Mucosa of gallbladder (tissue), 1 donor: Measurements from ENCODE around the gene FOXRED1. TPM values are rescaled to one million over a fixed set of nuclear protein-coding genes. Genes with fewer than 3 reads are reported as not detected.
"Not testable (repeated sequence)": the region's sequence is repeated elsewhere in the genome, so short reads cannot be mapped to it uniquely, and the experiment has no call there.

Experiments
- DNase-seq: peaks from one replicate; pipeline ENCODE4 v3.0.0-alpha.2; 2020; ENCODE audit warnings: low spot score
- total RNA-seq: library from RNA; stranded (reverse); gene quantifications from one replicate; pipeline ENCODE4 v1.2.1, GENCODE V29; 2021
- donor health status: DM: no; HTN: no; CAD: no.

Gene FOXRED1
- total RNA-seq, 1 donor from 2014 or later, result 29.3 TPM

DNA sequence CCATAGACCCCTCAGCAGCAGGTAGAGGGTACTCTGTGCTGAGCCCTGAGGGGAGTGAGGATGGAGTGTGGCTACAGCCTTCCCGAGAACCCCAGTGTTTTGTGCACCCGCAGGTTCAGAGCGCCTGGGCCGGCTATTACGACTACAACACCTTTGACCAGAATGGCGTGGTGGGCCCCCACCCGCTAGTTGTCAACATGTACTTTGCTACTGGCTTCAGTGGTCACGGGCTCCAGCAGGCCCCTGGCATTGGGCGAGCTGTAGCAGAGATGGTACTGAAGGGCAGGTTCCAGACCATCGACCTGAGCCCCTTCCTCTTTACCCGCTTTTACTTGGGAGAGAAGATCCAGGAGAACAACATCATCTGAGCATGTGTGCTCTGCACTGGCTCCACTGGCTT is 8.4 kb downstream of the FOXRED1 start:
- DNase-seq, result no peak

DNA sequence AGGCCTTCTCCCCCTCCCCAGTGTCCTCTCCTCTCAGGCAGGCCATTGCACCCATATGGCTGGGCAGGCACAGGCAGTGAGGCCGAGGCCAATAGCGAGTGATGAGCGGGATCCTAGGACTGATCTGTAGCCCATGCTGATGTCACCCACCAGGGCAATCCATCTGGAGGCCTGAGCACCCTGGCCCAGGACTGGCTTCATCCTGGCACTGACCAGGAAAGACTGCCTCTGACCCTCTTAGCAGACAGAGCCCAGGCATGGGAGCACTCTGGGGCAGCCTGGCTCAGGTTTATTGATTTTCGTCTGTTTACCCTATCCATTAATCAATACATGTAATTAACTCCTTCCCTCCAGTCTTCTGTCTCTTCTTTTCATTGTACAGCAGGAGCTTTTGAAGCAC is 8.8 kb downstream of the FOXRED1 start:
- peak; percentile 42 for DNase-seq

DNA sequence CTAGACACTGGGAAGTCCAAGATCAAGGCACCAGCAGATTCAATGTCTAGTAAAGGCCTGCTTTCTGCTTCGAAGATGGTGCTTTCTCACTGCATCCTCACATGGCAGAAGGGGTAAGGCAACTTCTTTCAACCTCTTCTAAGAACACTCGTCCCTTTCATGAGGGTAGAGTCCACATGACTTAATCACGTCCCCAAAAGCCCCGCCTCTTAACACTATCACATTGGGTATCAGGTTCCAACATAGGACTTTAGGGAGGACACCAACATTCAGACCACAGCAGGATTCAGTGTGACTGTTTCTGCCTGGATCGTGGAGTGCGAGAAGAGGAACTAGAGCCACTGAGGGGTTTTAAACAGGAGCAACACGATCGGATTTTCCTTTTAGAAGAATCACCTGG is 10.2 kb downstream of the FOXRED1 start:
- DNase-seq, result no peak

- DNase-seq, result no peak
Measured at GRCh38 chr11:126280595-126280994, 11.6 kb downstream of the FOXRED1 start.

- no peak for DNase-seq
Measured at GRCh38 chr11:126281245-126281644, 12.3 kb downstream of the FOXRED1 start.

GRCh38 chr11:126281666-126282175 is 12.8 kb downstream of the FOXRED1 start:
- no peak for DNase-seq

DNA sequence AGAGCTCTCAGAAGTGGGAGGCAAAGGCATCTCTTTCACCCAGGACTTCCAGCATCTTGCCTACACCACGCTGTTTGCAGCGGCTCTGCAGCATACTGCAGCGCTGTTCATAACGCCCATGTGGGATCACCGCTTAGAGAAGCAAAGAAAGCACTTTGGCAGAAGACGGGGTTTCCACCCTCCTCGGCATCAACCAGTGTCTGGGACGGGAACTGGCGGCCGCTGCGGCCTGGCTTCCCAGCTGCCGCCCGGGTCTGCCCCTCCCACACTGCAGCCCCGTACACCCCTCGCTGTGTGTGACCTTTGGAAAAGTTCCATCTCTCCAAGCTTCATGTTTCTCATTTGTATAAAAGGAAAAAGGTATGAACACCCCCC is 13.4 kb downstream of the FOXRED1 start:
- peak; percentile 31 for DNase-seq

GRCh38 chr11:126282736-126283591 is 14.0 kb downstream of the FOXRED1 start, which contains the start of gene TIRAP:
Gene TIRAP, plus strand, starts transcription at chr11:126283093. Its CDS starts 7,802 bp downstream, at chr11:126290895.
- DNase-seq, result peak; percentile 55

DNA sequence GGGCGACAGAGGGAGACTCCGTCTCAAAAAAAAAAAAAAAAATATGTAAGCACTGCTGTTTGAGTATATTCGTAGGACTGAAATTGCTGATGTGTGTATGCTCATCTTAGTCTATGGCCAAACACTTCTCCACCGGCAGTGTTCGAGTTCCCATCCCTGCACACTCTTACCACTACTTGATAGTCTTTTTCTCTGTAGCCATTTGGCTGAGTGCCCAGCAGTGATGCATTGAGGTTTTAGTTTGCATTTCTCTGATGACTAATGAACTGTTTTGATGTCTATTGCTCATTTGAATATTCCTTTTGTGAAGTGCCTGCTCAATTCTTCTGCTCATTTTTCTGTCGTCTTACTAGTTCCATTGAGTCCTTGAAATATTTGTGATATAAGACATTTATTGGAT is 15.9 kb downstream of the FOXRED1 start:
- peak; percentile 86 for DNase-seq

DNA sequence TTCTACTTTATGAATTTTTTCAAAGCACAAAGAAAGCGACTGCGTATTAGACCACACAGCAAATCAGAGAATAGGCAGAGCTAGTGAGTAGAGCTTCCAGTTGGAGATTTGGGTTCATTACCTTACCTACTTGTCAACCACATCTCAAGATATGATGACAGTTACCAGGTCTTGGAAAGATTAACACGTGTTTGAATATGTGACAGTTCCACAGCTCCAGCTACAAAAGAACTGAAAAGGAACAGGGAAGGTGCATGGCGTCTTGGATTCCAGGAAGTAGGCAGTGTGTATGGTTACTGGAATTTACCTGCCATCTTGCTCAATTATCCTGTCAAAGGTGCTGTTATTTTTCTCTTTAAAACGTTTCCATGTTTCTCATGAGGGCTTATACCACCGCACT is 19.3 kb downstream of the FOXRED1 start:
- no peak for DNase-seq

- peak; percentile 35 for DNase-seq
Measured at GRCh38 chr11:126290887-126291286, 21.9 kb downstream of the FOXRED1 start.

DNA sequence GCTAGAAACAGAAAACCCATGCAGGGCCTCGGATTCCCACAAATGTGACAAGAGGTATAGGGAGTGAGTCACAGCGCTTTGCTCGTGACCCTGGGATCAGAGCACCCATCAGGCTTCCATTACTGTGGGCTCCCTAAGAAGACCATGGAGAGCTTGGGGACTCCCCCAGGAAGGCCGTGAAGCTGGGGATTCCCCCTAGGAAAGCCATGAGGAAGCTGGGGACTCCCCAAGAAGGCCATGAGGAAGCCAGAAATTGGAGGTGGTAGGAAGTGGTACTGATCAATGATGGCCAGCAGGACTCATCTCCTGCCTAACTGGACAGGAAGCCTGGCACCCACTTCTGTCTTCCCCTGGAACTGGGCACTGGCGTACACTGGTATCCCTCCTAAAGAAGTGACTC is 24.8 kb downstream of the FOXRED1 start:
- DNase-seq, result no peak

GRCh38 chr11:126297004-126297403 is 28.1 kb downstream of the FOXRED1 start:
- no peak for DNase-seq

DNA sequence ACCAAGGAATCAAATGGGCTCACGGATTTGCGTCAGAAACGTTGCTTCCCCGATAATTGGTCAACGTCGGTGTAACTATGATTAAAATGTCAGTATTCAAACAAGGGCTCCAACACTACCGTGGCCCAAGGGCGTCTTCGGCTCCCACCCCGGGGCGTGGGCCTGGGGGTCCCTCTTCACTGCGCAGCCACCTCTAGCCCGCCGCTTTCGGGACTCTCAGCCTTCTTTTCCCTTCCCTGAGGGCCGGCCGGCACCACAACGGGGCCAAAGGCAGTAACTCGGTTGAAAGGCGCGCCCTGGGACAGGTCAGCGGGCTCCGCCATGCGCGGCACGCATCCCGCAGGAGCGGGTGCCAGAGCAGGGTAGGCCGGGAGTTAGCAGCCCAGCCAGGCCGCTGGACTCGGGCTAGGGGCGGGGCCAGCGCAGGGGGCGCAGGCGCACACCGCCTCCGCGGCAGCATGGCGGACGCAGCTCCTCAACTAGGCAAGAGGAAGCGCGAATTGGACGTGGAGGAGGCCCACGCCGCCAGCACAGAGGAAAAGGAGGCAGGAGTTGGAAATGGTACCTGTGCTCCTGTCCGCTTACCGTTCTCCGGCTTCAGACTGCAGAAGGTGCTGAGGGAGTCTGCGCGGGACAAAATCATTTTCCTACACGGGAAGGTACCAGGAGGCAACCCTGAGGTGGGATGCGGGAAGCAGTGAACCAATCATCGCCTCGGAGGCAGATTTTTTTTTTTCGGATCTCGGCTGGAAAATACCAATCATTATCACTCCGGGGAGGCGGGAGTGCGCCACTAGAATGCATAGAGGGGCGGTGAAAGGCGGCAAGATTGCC is 34.9 kb downstream of the FOXRED1 start, which contains the start of gene DCPS:
DCPS (plus strand) TSS at position 438 of the 834 bp plus-strand sequence; CDS start at position 459, 21 bp downstream.
- DNase-seq, result peak; percentile 91

- DNase-seq, result no peak
Measured at GRCh38 chr11:126304457-126305075, 35.6 kb downstream of the FOXRED1 start.

DNA sequence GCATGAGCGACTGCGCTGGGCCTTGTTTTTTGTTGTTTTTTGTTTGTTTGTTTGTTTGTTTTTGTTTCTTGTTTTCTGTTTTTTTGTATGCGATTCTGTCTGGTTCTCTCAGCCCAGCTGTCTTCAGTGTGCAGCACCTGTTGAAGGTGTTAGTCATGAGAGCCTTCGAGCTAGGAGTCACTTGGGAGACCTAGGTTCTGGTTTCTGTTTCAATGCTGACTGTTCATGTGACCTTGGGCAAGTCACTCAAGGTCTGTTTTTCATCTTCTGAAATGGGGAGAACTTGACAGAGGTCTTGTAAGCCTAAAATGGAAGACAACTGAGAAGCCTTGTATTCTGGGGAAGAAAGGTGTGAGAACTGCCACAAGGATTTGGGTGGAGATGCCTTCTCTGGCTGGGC is 36.7 kb downstream of the FOXRED1 start:
- no peak for DNase-seq

- DNase-seq, result no peak
Measured at GRCh38 chr11:126307706-126308105, 38.8 kb downstream of the FOXRED1 start.

DNA sequence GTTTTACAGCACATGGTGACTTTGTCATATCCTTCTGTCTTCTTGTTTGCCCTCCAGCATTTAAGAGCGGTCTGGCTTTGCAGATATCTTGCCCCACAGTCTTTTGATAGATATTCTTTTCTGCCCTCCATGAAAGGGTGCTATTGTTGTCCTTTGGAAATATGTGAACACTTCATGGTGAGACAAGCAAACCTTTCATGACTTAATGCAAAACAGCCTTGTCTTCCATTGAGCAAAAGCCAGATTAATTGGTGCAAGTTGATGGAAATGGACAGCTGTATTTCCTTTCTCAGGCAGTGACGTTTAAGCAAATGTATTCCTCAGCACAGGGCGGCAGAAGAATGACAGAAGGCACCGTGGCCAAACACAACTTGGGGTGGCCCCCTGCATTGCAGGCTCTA is 39.3 kb downstream of the FOXRED1 start:
- DNase-seq, result no peak

DNA sequence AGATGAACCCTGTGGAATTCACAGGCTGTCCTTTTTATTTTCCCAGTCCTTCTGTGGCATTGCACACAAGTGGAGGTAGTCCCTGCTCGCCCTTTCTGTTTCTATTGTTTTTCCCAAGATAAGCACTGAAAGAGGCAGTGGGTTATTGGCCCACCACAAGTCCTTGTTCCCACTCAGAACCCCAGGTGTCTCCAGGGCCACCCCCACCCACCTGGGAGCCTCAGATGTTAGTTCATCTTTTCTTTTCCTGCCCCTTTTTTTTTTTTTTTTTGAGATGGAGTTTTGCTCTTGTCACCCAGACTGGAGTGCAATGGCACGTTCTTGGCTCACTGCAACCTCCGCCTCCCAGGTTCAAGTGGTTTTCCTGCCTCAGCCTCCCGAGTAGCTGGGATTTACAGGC is 39.8 kb downstream of the FOXRED1 start:
- DNase-seq, result not testable (repeated sequence)

- peak; percentile 71 for DNase-seq
Measured at GRCh38 chr11:126310200-126310991, 41.4 kb downstream of the FOXRED1 start.

GRCh38 chr11:126310992-126311310 is 42.0 kb downstream of the FOXRED1 start:
- no peak for DNase-seq
